GM18873 (cell line): ENCODE measurements around the gene ZFAND3.

Experiments
- ATAC-seq: cut with Tn5 transposase; IDR thresholded peaks from one replicate; pipeline ENCODE4 v1.9.1; 2021; ENCODE audit warnings: mild to moderate bottlenecking, moderate library complexity, moderate number of reproducible peaks; ENCODE audit not compliant: unreplicated experiment, low FRiP score

The ZFAND3 gene

DNA sequence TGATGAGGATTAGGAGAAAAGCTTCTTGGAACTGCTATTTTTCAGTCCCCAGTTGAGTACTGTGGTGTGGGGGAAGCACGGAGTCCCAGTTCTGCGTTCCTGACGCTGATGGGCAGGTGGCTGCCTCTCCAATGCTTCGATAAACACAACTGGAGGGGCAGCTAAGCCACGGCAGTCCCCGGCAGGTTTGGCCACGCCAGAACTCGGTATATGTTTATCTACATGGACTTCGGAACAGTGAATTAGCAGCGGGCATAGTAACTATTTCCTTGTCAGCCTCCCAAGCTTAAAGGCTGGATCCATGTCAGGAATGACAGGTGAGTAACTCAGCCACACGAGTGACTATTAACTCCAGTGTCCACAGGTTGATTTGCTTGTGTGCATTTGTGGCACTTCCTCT, 354.4 kb downstream of the ZFAND3 start:
- no peak for ATAC-seq

DNA sequence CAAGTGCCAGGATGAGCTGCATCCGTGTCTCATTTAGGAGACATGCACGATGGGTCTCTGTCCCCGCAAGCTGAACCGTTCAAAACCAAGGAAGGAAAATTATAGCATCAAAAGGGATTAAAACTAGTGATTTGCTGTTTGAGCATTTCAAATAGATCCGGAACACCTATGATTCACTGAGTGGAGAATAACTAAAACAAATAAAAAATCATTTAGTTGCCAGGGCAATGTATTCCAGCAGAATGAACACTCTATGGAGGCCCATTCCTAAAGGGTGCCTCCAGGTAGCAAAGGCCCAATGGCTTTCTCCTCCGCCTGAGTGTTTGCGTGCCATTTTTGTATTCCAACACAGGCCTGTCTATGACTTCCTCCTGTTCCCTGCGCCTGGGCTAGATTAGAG, 354.8 kb downstream of the ZFAND3 start:
- no peak for ATAC-seq

DNA sequence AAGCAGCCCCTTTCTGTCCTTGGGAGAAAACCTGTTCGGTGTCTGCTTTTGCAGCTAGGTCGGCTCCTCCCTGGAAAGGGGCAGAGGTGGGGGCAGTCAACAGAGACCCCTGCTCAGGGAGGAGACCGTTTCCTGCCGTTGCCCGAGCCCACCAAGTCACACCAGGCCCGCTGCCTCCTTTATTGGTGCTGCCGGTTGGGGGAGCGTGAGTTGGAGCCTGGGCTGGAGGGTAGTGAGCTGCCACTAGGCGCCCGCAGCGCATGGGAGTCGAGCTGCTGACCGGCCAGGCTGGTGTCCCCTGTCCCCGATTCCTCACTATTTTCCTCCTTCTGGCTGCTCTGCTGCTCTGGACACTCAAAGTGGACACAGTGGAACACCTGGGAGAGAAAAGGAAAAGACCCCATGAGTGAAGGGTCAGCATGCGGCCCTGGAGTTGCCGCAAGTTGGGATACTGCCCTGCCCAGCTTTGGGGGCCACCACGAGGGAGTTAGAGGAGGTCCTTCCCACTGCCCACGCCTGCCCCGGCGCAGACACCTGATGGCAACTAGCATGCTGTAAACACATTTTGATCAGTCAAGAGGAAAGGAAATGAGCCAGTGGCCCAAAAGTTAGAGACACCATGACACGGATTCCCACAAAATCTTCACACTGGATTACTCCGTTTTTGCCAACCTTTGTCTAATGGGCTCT, 355.4 kb downstream of the ZFAND3 start:
- no peak for ATAC-seq

DNA sequence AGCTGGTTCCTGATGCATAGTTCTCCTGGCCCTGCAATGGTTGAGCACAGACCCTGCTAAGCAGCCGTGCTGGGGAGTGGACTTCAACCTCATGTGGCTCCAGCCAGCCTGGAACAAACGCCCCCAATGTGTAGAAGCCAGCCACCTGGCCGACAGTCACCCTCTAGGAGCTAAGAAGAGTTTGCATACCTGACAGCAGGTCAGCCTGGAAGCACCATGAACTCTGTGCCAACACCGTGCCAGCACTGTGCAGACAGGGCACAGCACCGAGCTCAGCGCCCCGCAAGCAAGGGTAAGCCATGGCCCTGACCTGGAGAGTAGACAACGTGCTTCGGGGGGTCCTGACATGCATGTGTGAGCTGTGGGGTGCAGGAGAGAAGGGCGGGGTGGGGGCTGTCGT, 356.3 kb downstream of the ZFAND3 start:
- ATAC-seq = no peak

DNA sequence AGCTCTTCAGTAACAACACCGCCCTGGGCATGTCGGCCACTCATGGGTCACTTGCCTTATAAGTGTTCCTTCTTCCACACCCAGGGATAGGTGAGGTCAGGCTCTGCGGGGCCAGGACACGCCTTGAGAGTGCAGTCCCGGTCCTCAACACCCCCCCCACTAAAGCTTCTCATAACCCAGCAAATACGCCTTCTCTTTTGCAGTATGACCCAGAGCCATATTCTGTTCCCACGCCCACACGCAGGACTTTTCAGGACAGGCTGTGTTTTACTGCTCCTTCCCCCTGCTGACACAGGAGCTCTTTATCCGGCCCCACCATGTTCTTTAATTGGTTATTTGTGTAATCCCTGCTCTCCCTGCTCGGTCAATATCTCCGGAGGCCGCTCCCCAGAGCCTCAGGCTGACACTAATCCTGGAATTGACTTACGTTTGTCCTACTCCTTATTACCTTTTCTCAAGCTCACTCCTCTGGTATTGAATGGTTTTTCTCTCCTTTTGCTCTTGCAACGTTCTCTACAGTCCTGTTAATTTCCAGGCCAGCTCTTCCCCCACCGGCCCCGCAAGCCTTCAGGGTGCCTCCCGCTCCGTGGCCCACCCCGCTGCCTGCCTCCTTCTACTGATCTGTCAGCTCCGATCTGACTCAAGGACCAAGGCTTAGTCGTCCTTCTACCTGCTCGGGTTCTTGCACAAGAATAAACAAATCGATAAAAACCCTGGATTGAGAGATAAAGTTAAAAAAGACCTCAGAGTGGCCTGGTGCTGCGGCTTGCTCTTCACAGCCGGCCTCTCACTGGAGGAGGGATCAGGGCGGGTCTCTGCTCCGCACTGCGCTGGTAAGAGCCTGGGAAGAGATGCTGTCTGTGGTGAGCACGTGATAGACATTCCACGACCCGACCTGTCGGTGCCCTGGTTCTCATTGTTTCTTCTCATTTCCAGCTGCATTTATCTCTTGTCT, 357.5 kb downstream of the ZFAND3 start:
- no peak for ATAC-seq

GRCh38 chr6:38177882-38178583, 358.5 kb downstream of the ZFAND3 start:
- no peak for ATAC-seq

DNA sequence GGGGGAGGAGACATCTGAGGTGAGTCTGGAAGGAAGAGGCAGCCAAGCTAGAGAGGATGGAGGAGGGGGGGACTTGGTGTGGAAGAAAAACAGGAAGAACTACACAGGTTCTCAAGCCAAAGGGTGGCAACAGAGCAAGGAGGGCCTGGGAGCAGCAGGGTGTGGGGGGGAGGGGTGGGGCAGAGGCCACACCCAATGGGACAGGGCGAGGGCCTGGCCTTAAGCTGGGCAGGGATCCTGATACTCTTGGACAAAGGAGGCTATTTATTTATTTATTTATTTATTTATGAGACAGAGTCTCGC, 359.0 kb downstream of the ZFAND3 start:
- no peak for ATAC-seq

DNA sequence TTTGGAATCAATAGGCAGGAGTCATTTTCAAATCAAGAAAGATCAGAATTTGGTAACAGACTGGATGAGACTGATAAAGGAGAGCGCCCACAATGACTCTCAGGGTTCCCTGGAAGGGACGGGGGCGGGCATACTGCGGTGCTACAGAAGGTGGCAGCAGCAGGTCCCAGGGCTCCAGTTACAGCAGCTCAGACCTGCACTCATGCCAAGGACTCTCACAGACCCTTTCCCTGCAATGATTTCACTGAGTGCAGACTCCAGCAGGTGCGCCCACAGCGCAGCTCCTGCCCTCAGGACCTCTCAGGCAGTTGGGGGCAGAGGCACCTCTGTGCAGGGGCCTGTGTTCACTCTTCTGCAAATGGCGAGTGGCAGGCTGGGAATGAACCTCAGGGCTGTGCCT, 359.8 kb downstream of the ZFAND3 start:
- no peak for ATAC-seq

- no peak for ATAC-seq
These were observed 360.4 kb downstream of the ZFAND3 start for GRCh38 chr6:38179794-38180430.

DNA sequence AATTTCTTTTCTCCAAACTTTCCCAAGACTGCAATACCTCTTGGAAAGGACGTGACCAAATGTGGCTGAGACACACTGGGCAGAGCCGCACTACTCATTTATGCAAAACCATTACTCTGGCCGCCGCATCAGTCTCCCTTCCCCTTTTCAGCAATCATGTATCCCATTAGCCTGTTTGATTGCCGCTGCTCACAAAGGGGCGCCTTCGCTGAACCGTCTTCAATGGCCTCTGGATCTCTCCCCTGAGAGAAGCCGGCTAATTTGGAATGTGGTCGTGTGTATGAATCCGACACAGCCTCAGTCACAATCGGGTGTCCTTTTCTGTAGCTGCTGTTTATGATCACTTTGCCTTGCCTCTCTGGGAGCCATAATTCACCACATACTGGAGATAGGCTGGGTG, 361.1 kb downstream of the ZFAND3 start:
- no peak for ATAC-seq

GRCh38 chr6:38182426-38182825, 362.9 kb downstream of the ZFAND3 start:
- ATAC-seq = no peak

DNA sequence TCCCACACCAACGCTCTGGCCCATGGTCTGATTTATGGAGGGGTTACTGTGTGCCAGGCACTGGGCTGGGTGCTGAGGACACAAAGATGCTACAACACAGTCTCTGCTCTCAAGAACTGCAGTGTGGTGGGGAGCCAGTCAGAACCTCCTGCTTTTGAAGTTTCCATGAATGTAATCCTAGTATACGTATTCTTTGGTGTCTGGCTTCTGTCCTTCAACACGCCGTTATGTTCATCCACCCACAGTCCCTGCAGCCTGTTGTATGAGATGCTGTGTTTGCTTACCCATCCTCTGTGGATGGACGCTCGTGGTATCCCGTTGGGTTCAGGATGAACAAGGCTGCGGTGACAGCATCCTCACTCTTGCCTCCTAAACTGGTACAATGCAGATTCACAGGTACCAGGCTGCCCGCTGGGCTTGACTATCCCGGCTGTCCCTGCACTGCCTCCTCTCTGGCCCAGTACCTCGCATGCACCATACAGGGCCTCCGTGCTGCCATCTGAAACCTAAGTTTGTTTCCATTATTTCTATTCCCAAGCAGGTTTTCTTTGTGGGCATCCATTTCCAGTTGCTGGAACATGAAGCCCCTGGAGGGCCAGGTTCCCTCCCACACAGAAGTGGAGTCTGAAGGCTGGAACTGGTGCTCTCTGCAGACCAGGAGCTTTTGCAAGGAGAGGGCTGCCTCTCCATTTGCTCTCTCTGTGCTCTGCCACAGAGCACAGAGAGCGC, 364.5 kb downstream of the ZFAND3 start:
- no peak for ATAC-seq

DNA sequence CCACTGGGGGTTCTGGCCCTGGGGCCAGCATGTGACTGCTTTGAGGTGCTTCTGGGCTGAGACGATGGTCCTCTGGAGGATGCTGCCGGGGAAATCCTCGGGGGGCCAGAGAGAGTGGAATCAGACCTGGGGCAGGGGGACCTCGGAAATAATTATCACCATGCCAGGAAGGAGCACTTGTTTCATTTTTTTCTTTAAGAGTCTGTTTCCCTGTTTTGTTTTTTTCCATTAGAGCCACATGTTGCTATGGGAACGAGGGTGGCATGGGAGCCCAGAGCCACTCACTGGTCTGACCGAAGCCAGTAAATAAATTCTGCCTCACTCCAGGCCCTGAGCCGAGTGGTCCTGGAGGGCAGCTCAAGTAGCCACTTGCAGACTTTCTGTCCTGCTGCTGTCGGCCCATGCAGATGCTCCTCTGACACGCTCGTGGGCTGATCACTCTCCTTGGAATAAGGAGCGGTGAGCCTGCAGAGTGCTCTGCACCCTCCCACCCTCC, 365.1 kb downstream of the ZFAND3 start:
- no peak for ATAC-seq

DNA sequence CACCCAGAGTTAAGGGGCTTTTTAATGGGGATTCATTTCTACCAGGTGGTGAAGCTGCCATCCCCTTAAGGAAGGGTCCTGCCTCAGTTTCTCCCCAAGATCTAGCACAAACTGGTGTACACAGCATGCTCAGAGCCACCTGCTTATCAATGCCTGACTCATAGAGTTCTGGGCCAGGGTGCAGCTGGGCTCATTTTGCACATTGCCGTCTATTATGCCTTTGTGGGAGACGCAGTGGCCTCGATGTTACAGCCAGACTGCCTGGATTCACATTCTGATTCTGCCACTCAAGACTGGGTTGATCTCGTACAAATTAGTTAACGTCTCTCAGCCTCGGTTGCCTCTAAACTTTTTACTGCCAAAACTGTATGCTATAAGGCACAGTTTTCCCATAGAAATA, 365.7 kb downstream of the ZFAND3 start:
- no peak for ATAC-seq

GRCh38 chr6:38185752-38186151, 366.2 kb downstream of the ZFAND3 start:
- no peak for ATAC-seq

- no peak for ATAC-seq
These were observed 367.8 kb downstream of the ZFAND3 start for GRCh38 chr6:38187325-38187724.

GRCh38 chr6:38187811-38188590, 368.5 kb downstream of the ZFAND3 start:
- ATAC-seq = no peak

DNA sequence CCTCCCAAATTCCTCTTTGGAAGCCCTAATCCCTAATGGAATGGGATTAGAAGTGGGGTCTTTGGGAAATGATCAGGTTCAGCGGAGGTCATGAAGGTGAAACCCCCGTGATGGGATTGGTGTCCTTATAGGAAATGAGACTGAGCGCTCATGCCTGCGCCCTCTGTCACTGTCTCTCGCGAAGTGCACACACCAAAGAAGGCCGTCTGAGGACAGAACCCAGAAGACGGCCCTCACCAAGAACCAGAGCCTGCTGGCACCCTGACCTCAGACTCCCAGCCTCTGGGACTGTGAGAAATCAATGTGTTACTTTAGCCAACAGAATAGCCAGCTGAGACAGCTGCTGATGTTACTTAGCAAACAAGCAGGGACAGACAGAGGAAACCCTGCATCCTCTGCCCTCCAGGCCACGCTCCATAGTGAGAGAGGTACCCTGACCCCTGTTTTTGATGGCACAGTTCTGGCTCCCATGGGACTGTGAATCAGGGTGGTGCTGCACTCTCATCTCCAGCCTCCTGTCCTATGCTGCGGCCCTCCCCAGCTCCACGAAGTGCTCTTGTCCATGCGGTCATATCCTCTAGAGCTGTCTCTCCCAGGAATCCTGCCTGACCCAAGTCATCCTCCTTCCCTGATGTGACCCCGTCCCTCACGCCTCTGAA, 369.3 kb downstream of the ZFAND3 start:
- no peak for ATAC-seq

GRCh38 chr6:38191418-38191817, 371.9 kb downstream of the ZFAND3 start:
- no peak for ATAC-seq
